GM19467 (cell line): Measurements from ENCODE around the gene SHOX.
"Not testable (repeated sequence)": the region's sequence is repeated elsewhere in the genome, so short reads cannot be mapped to it uniquely, and the experiment has no call there.

ENCODE experiments used
- ATAC-seq: cut with Tn5 transposase; IDR thresholded peaks from one replicate; pipeline ENCODE4 v1.9.1; 2021; ENCODE audit warnings: mild to moderate bottlenecking, moderate library complexity; ENCODE audit not compliant: unreplicated experiment

Gene SHOX

DNA sequence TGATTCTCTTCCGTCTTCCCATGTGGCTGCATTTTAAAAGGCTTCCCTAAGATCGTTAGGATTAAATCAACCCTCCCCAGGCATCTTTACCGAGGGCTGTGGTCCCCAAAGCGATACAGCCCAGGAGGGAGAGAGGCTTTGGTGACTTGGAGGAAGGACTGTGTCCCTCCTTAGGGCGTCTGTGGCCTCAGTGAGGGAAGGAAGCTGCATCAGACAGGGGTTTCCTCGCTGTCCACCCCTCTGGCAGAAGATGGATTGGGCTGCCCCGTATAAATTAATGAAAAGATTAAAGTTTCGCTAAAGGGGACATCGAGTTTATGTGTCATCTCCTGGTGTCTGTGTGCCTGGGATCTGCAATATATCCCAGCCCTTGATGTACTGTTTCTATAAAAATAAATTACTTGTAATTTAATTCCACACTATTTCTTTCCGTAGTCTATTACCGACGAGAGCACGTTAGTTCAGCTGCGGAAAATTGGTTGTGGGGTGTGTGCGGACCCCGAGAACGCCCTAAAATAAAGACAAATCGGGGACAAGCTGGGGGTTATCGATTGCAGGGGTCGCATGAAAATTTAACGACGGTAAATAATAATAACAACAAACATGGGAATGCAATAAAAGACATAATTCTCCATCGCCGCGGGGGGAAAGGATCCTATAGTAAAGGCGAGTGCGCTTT lies 6.5 kb downstream of the SHOX start:
- no peak for ATAC-seq

DNA sequence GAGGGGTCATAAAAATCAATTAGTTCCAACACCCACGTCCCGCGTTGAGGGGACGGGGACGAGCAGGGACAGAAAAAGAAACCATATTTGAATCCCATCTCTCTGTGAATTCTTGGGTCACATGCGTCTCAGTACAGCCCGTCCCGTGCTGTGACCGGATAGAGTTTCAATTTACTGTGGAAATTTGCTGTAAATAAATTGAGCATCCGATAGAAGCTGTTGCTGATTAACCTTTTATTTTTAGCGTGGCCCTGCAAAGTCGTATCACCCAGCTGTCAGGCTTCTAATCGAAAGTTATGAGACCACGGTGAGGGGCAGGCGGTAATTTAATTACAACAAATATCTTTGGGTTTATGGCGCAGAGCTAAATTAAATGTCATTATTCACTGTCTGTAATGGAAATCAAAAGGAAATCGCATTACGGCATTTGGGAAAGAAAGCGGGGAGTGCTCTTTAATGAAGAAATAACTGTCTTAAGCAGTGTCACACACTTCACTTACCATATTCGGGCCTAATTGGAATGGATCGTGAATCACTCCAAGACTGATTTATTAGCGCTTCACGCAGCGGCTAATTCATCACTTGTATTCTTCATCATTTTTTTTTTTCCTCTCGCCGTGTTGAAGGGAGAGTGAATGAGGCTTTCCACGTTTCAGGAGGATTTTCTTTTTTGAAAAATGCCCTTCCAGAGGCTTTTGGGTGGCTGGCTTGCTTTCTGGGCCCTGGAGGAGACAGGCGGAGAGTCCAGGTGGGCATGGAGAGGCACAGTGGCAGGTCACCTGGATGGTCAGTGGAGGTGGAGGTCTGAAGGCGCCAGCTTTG lies 7.3 kb downstream of the SHOX start:
- ATAC-seq = no peak

DNA sequence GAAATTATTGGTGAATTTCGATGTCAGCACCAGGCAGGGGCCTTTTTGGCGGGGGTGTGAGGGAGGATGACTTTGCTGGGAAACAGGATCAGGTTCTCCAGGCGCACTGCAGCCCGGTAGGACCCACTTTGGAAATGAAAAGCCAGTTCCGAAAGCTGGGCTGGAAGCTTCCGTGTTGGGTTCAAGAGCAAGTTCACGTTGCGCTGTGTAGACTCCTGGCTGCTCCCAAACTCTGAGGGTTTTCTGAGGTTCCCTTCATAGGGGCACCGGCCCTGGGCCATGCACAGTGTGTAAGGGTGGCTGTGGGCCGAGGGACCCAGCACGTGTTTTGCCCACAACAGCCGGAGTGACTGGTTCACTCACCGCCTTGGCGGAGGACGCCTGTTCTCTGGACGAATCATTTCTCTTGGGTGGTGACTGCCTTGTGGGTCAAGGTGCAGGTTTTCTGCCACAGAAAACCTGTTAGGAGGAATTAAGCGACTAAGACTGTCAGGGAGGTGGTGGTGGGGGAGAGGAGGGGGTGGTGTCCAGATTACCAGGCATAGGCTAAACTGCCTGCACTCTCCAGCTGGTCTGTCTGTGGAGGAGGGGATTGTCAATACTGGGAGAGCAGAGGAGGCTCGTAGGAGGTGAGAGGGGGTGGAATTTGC lies 8.0 kb downstream of the SHOX start:
- ATAC-seq = no peak

DNA sequence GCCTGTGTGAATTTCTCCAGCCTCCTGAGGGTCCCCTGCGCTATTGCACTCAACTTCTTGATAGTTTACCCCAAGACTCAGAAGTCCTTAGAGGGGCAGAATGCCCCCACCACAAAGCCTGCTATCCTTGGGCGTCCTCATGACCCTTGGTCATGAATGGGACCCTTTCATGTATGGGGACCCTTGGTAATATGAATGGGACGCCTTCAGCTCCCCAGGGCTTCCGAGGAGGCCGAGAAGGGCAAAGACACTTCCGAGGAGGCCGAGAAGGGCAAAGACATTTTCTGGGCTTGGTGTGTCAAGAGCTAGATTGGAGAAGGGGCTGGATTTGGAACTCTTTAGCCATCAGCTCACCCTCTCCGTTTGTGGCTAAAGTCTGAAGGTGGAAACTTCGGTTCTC lies 8.6 kb downstream of the SHOX start:
- no peak for ATAC-seq

DNA sequence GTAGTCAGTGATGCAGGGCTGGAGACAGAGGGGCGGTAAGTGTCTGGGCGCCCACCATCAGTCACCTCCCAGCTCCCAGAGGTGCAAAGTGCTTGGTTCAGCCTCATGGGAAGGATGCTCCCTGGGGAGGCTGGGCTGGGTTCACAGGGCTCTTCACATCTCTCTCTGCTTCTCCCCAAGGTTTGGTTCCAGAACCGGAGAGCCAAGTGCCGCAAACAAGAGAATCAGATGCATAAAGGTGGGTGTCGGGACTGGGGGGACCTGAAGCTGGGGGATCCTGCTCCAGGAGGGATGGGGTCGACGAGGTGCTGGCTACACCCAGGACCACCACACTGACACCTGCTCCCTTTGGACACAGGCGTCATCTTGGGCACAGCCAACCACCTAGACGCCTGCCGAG lies 10.1 kb downstream of the SHOX start:
- no peak for ATAC-seq

DNA sequence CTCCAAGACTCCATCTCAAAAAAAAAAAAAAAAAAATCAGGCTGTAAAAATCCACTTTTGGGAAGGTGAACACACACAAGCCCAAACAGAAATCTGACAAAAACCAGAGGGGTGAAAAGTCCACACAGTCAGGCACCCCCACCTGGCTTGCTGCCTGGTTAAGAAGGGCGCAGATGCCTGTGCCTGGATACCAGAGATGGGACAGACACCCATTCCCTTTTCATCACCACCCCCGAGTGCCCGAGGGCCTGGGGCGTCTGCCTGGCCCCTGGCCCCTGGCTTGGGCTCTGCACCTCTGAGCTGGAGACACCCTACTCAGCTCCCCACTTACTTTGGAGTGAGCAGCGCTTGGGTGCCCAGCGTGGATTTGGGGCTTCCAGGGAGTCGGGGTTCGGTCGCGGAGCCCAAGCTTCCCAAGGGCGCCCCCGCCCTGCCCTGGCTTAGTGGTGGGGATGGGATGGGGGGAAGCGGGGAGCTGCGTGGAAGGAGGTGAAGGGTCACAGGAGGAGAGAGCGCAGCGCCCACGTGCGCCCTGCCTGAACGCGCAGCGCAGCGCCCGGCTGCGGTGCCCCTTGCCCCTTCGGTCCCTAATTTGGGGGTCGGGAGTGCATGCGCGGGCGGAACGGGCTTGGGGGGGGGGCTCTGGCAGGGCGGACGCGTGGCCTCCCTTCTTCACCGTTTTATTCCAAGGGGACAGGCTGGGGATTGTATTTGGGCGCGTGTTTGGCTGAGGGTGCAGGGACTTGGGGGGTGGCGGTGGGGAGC lies 11.3 kb downstream of the SHOX start:
- no peak for ATAC-seq

DNA sequence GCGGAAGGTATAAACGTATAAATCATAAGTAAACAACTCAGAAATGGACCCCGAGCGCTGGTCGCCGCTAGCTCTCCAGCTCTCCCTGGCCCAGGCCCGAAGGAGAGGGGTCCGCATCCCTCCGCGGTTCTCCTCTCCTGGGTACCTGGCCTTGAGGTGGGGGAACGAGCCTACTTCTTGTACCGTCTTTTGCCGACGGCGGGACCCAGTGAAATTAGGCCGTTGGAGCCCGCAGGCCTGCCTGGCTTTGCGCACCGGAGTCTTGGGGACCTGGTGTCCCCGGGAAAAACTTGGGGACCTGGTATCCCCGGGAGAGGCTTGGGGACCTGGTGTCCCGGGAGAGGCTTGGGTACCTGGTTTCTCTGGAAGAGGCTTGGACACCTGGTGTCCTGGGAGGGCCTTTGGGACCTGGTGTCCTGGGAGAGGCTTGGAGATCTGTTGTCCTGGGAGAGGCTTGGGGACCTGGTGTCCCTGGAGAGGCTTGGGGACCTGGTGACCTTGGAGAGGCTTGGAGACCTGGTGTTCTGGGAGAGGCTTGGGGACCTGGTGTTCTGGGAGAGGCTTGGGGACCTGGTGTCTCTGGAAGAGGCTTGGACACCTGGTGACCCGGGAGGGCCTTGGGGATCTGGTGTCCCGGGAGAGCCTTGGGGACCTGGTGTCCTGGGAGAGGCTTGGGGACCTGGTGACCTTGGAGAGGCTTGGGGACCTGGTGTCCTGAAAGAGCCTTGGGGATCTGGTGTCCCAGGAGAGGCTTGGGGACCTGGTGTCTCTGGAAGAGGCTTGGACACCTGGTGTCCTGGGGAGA lies 12.0 kb downstream of the SHOX start:
- ATAC-seq = no peak

DNA sequence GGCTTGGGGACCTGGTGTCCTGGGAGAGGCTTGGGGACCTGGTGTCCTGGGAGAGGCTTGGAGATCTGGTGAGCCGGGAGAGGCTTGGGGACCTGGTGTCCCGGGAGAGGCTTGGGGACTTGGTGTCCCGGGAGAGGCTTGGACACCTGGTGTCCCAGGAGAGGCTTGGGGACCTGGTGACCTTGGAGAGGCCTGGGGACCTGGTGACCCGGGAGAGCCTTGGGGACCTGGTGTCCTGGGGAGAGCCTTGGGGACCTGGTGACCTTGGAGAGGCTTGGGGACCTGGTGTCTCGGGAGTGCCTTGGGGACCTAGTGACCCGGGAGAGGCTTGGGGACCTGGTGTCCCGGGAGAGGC lies 12.6 kb downstream of the SHOX start:
- no peak for ATAC-seq

DNA sequence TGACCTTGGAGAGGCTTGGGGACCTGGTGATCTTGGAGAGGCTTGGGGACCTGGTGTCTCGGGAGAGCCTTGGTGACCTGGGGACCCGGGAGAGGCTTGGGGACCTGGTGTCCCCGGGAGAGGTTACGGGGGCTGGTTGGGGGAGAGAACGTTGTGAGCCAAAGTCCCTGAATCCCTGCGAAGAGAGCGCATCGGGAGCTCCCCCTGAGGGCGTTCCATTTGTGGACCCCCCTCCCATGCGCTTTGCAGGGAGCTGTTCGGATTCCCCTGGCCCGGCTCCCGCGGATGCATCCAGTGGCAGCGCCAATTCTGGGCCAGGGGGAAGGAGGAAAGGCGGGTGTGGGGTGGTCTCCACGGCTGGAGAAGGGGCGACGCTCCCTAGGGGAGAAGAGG lies 13.3 kb downstream of the SHOX start:
- no peak for ATAC-seq

DNA sequence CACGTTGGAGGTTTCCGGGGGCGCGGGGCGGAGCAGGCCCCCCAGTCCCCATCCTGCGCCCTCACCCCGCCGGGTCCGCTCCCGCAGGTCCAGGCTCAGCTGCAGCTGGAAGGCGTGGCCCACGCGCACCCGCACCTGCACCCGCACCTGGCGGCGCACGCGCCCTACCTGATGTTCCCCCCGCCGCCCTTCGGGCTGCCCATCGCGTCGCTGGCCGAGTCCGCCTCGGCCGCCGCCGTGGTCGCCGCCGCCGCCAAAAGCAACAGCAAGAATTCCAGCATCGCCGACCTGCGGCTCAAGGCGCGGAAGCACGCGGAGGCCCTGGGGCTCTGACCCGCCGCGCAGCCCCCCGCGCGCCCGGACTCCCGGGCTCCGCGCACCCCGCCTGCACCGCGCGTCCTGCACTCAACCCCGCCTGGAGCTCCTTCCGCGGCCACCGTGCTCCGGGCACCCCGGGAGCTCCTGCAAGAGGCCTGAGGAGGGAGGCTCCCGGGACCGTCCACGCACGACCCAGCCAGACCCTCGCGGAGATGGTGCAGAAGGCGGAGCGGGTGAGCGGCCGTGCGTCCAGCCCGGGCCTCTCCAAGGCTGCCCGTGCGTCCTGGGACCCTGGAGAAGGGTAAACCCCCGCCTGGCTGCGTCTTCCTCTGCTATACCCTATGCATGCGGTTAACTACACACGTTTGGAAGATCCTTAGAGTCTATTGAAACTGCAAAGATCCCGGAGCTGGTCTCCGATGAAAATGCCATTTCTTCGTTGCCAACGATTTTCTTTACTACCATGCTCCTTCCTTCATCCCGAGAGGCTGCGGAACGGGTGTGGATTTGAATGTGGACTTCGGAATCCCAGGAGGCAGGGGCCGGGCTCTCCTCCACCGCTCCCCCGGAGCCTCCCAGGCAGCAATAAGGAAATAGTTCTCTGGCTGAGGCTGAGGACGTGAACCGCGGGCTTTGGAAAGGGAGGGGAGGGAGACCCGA lies 14.0 kb downstream of the SHOX start:
- ATAC-seq = no peak

DNA sequence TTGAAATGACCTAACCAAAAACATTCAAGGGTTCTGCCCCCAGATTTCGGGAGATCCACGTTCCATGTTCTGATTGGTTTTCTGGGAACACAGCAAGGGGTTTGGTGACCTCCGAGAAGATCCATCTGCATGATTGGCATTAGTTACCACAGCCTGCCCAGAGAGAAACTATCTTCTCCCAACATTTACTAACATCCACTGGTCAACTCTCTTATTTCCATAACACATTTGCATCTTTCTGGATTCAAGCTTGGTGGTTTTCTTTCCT lies 15.6 kb downstream of the SHOX start:
- no peak for ATAC-seq

DNA sequence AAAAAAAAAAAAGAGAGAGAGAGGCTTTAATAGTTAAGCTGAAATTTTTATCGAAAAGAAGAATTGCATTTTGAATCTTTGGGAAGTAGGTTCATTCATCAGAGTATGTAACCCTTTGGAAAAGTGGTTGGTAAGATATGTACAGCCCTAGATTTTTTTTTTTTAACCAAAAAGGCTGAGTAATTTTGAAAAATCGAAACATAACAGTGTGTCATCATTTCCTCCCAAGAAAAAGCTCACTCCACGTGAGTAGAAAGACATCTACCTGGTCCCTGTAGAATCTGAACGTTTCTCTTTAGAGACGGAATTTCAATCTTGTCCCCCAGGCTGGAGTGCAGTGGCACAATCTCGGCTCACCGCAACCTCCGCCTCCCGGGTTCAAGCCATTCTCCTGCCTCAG lies 16.2 kb downstream of the SHOX start:
- ATAC-seq = no peak

DNA sequence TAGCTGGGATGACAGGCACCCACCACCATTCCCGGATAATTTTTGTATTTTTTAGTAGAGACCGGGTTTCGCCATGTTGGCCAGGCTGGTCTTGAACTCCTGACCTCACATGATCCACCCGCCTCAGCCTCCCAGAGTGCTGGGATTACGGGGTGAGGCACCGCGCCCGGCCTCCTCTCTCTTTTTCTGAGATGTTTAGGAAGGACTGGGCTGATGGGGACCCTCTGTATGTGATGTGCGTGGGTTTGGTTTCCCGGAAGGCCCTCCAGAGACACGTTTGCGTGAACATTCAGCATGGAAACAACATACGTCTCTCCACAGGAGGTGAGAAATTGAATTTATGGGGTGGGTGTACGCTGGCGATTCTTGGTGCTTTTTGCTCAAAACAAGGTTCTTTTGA lies 18.6 kb downstream of the SHOX start:
- ATAC-seq = no peak

DNA sequence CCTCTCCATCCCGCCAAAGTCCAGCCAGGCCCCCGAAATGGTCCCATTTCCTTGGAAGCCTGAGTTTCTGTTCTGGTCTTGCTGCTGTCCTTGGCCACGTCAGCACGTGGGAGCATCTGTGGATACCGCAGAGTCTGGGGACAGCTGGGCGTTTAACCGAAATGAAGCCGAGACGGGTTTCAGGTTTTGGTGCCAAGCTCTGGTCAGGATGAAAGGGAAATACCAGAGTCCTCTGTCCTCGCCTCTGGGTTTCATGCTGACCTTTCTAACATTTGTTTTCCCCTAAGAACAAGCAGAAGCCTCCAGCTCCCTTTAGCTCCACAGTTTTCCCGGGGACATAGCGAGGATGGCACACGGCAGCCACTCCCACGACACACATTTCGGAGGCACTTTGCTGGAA lies 19.7 kb downstream of the SHOX start:
- ATAC-seq = no peak

DNA sequence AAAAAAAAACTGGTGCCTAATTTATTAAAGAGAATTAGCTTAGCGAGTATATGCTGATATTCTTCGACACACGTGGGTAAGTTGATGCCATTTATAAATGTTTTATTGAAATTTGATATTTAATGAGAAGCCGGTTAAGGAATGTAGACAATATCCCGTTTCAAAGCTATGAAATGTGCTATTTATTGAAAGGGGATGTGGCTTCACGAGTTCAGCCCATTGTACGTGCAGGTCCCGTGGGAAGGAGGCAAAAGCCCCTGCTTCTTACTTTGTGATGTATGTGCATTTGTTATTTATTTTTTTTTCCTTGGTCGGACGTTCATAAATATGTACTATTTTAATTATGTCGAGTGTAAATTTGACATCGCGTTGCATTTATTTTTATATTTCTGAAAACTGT lies 20.2 kb downstream of the SHOX start:
- ATAC-seq = no peak

DNA sequence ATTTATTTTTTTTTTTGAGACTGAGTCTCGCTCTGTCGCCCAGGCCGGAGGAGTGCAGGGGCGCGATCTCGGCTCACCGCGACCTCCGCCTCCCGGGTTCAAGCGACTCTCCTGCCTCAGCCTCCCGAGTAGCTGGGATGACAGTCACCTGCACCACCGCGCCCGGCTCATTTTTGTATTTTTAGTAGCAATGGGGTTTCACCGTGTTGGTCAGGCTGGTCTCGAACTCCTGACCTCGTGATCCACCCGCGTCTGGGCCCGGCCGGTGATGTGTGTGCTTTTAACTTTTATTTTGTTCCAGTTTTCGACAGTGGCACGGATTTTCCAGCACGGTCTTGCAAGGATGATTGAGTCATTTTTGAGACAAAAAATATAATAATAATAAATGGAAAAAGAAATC lies 21.3 kb downstream of the SHOX start:
- not testable (repeated sequence) for ATAC-seq

DNA sequence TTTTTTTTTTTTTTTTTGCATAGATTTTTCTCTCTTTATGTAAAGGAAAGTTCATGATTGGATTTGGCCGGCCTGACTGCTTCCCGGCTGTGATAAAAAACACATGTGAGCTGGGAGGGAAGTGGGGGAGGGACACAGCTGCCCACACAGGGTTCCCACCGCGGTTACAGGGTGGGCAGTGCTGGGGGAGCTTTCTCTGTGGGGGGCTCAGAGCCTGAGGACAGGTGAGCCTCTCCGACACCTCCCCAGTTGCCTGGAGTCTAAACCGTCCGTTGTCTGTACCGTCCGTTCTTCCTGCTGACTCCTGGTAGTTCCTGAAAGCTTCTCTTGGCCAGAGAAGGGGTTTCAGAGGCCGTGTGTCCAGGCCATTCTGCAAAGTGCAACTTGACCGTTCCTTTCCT lies 21.8 kb downstream of the SHOX start:
- no peak for ATAC-seq

DNA sequence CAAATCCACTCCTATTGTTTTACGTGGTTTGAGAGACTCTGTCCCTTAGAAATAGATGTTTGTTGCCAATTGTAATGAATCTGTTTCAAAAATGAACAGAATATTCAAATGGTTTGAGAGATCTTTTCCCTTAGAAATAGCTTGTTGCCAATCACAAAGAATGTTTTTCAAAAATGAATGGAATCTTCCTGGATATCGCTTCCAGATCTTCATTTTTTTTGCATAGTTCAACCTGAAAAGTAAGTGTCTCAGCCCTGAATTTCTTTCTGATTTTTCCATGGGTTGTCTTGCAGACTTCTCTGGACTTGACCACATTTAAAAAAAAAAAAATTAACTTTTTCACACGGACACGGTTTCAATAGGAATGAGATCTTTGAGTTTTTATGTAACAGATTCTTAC lies 22.7 kb downstream of the SHOX start:
- no peak for ATAC-seq

DNA sequence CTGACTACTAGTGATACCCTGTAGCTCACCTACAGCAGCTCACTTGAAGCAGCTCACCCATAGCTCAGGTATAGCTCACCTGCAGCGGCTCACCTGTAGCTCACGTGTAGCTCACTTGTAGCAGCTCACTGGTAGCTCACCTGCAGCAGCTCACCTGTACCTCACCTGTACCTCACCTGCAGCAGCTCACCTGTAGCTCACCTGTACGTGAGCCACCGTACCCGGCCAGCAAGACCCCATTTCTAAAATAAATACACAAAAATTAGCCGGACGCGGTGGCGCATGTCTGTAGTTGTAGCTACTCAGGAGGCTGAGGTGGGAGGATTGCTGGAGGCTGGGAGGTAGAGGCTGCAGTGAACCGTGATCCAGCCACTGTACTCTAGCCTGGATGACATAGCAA lies 30.6 kb downstream of the SHOX start:
- no peak for ATAC-seq

DNA sequence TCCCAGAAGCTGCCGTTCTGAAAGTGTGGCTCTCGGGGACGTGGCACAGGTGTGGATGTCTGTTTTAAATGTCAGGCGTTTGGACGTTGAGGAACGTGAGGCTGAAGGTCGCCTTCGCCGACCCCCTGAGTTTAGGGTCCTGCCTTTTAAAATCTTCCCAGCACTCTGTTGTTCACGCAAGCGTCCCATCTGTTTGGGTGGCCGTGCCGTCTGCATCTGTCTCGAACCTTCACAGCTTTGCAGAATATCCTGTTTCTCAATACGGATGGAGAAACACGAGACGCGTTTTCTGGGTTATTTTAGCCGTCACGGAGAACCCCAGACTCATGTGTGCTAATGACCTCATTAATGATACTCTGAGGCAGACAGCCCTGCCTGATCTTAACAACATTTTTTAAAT lies 31.5 kb downstream of the SHOX start:
- ATAC-seq = no peak
